Pancreas (tissue), 10 donors: ENCODE data around the gene EFNA5. TPM values are rescaled to one million over a fixed set of nuclear protein-coding genes. Genes with fewer than 3 reads are reported as not detected.

Source experiments
- ATAC-seq, 4 donors: fragments of 200-7000 bp; cut with Tn5 transposase; one replicate each; pipeline versions ENCODE4 v1.8.0 to v1.9.1; 2020; ENCODE audit warnings: mild to moderate bottlenecking in 4 of 4, moderate library complexity in 4 of 4
- DNase-seq, 6 donors: peaks; one replicate each; pipeline ENCODE4 v3.0.0-alpha.2; 2020
- FAIRE-seq: peaks from 2 replicates; lab custom pipeline; 2012; peaks lifted over from hg19 to GRCh38; lab: Jason Lieb, UNC
- H3K27ac ChIP-seq, 4 donors: fragments of 200-600 bp; sonication (generic); 1 replicate in 3 of 4; 2 replicates in 1 of 4; pipeline versions ENCODE4 v1.5.0 to v1.8.0; 2020
- H3K27me3 ChIP-seq, 4 donors: fragments of 200-600 bp; one replicate each; pipeline ENCODE4 v1.8.0; 2021
- H3K36me3 ChIP-seq, 3 donors: fragments of 200-600 bp; sonication (generic) in 1 of 3; one replicate each; pipeline versions ENCODE4 v1.5.0 to v1.8.0; 2020 to 2021
- H3K4me1 ChIP-seq, 3 donors: fragments of 200-600 bp; one replicate each; pipeline ENCODE4 v1.8.0; 2021
- H3K4me3 ChIP-seq, 4 donors: fragments of 200-600 bp; sonication (generic) in 2 of 4; one replicate each; pipeline versions ENCODE4 v1.5.0 to v1.8.0; 2020 to 2021
- H3K9me3 ChIP-seq, 4 donors: fragments of 200-600 bp; one replicate each; pipeline ENCODE4 v1.8.0; 2021
- CTCF ChIP-seq, 4 donors: fragments of 200-600 bp; sonication (generic) in 3 of 4; IDR thresholded peaks; one replicate each; pipeline versions ENCODE4 v1.5.0 to v1.8.0; 2021; ENCODE audit warnings: antibody characterized with exemption in 4 of 4
- WGBS, 2 donors: extraction: QIAGEN DNeasy Blood & Tissue Kit; methylation state at CpG; one replicate each; pipeline ENCODE4 v1.1.7; 2013; 5-methylcytosine and 5-hydroxymethylcytosine counted together
- intact Hi-C, 3 donors: fragments of 100-400 bp; cut with DNase I; formaldehyde crosslinking; loops; one replicate each; pipeline versions ENCODE4 v1.11.1 to v1.14.2; 2022
- polyA plus RNA-seq, 2 donors: library from polyadenylated mRNA; stranded (reverse); fragments of 200-250 nt; gene quantifications; one replicate each; pipeline ENCODE4 v1.2.3, GENCODE V29; 2013
- total RNA-seq, 6 donors: library from RNA; stranded (reverse); fragmentation: NEBNext Ultra II Directional in 4 of 6; extraction: Animal tissue kit (Norgen Biotek cat#: 25700) in 4 of 6; gene quantifications; one replicate each; pipeline versions ENCODE4 v1.2.1 to v1.2.4, GENCODE V29; 2021 to 2023
- donor health status: healthy with polysubstance abuse.
- donor health status: DM: no; HTN: no; CAD: no; lungs with moderate emphysema.
- donor health status: DM: no; HTN: no; CAD: no.
- donor health status: control.
- donor health status: control.
- donor health status: Bipolar disorder and iron deficiency.
- donor health status: DM: yes; HTN: yes; CAD: no.
- donor health status: DM: no; HTN: no; CAD: no.
- donor health status: DM: no; HTN: no; CAD: no.
- donor health status: DM: yes; HTN: yes; CAD: no.

EFNA5 gene
- total and polyA plus RNA-seq, 8 donors: 0.23 to 3.8 (median 2.1) TPM

- FAIRE-seq (peak; percentile 17), ATAC-seq (peak; percentile 64 to 90 (median 80)), DNase-seq (no peak)
- 36 to 43% methylated on average over 3 of the region's 3 CpGs for WGBS, 2 donors
- Histone ChIP-seq H3K27ac (peak overlapping the region in 1 of 4 donors; percentile 13), H3K27me3 (no peaks in the 10 kb centered on the region), H3K9me3 (no peaks in the 10 kb centered on the region), H3K4me1 (peaks cover 7 to 13% (median 7%) of the 10 kb centered on the region in 3 donors), H3K36me3 (no peaks in the 10 kb centered on the region), H3K4me3 (no peak overlapping the region)
- no peak for TF ChIP-seq CTCF (IDR thresholded peaks at IDR 0.05)
- intact Hi-C loops: no loop called here
Measured at GRCh38 chr5:107505763-107506534, 164.8 kb downstream of the EFNA5 start.

- FAIRE-seq (no peak), DNase-seq (no peak), ATAC-seq (no peak)
- Histone ChIP-seq H3K4me3 (no peak overlapping the region), H3K27me3 (no peaks in the 10 kb centered on the region), H3K9me3 (no peaks in the 10 kb centered on the region), H3K36me3 (no peaks in the 10 kb centered on the region), H3K27ac (no peak overlapping the region), H3K4me1 (peaks cover 7 to 13% (median 7%) of the 10 kb centered on the region in 3 donors)
- intact Hi-C loops: no loop called here
- WGBS, 2 donors: 48 to 91% methylated on average over 1 of the region's 1 CpG
- TF ChIP-seq CTCF (IDR thresholded peaks at IDR 0.05): no peak
Measured at GRCh38 chr5:107504424-107504823, 166.3 kb downstream of the EFNA5 start.

- no peak for DNase-seq
- 78 to 81% methylated on average over 7 of the region's 7 CpGs for WGBS, 2 donors
- Histone ChIP-seq H3K4me1 (peaks cover 7 to 13% (median 7%) of the 10 kb centered on the region in 3 donors), H3K27me3 (no peaks in the 10 kb centered on the region), H3K4me3 (no peak overlapping the region), H3K9me3 (no peaks in the 10 kb centered on the region), H3K27ac (no peak overlapping the region), H3K36me3 (no peaks in the 10 kb centered on the region)
- no peak for TF ChIP-seq CTCF (IDR thresholded peaks at IDR 0.05)
- peak in 2 of 4 donors; percentile 50 to 71 for ATAC-seq
- no peak for FAIRE-seq
- intact Hi-C loops: no loop called here
Measured at GRCh38 chr5:107502676-107503060, 168.1 kb downstream of the EFNA5 start.

- Histone ChIP-seq H3K9me3 (no peaks in the 10 kb centered on the region), H3K4me3 (no peak overlapping the region), H3K27me3 (no peaks in the 10 kb centered on the region), H3K36me3 (no peaks in the 10 kb centered on the region), H3K27ac (no peak overlapping the region), H3K4me1 (peaks cover 7 to 13% (median 7%) of the 10 kb centered on the region in 3 donors)
- intact Hi-C loops: no loop called here
- no peak for DNase-seq
- no peak for ATAC-seq
- TF ChIP-seq CTCF (IDR thresholded peaks at IDR 0.05): no peak
- 80 to 85% methylated on average over 17 of the region's 17 CpGs for WGBS, 2 donors
- FAIRE-seq: no peak
Measured at GRCh38 chr5:107501965-107502675, 168.6 kb downstream of the EFNA5 start.
